ENCODE data around the gene TANGO6. TPM values are rescaled to one million over a fixed set of nuclear protein-coding genes. Genes with fewer than 3 reads are reported as not detected.
"Not testable (repeated sequence)": the region's sequence is repeated elsewhere in the genome, so short reads cannot be mapped to it uniquely, and the experiment has no call there.

The TANGO6 gene
- total RNA-seq, 1 experiment from 2014 or later: 18.0 TPM

DNA sequence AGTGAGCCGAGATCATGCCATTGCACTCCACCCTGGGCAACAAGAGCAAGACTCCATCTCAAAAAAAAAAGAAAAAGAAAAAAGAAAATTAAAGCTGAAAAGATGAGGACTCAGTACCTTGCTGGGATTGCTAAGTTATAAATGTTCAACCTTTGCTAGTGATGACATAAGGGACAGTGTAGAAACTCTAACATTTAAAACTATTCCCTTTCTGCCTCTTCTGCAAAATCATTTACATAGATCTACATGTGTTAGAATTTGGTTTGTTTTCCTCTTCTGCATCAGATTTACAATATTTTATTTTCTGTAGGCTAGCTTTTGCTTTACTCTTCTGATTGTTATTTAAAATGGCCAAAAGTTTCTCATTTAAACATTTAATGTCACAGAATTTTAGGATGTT, 212.6 kb downstream of the TANGO6 start:
- ChIA-PET POLR2A (ENCODE audit: low non-redundant PET) (no interaction called here), CTCF (no interaction called here)
- H3K27ac ChIP-seq (ENCODE audit: low read depth, low read length, poor library complexity, severe bottlenecking): no peak overlapping the region
- no peaks in the 10 kb centered on the region for H3K27me3 ChIP-seq (replicated peaks; ENCODE audit: insufficient read depth, low read depth, low read length, poor library complexity)
- H3K4me1 ChIP-seq (ENCODE audit: insufficient read depth, low read length, poor library complexity, severe bottlenecking): peaks cover 9% of the 10 kb centered on the region
- no peak overlapping the region for H3K4me3 ChIP-seq (ENCODE audit: low read depth, low read length, poor library complexity, severe bottlenecking)
- intact Hi-C loops (cut with micrococcal nuclease; ENCODE audit: unreplicated experiment): no loop called here
- DNase-seq (ENCODE audit: low spot score): no peak
- no peaks in the 10 kb centered on the region for H3K36me3 ChIP-seq (ENCODE audit: insufficient read depth, low read length, poor library complexity, severe bottlenecking)
- H3K9me3 ChIP-seq (ENCODE audit: low read depth, low read length, poor library complexity, severe bottlenecking): no peaks in the 10 kb centered on the region
- TF ChIP-seq, protein P1, sequence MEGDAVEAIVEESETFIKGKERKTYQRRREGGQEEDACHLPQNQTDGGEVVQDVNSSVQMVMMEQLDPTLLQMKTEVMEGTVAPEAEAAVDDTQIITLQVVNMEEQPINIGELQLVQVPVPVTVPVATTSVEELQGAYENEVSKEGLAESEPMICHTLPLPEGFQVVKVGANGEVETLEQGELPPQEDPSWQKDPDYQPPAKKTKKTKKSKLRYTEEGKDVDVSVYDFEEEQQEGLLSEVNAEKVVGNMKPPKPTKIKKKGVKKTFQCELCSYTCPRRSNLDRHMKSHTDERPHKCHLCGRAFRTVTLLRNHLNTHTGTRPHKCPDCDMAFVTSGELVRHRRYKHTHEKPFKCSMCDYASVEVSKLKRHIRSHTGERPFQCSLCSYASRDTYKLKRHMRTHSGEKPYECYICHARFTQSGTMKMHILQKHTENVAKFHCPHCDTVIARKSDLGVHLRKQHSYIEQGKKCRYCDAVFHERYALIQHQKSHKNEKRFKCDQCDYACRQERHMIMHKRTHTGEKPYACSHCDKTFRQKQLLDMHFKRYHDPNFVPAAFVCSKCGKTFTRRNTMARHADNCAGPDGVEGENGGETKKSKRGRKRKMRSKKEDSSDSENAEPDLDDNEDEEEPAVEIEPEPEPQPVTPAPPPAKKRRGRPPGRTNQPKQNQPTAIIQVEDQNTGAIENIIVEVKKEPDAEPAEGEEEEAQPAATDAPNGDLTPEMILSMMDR (conservative IDR thresholded peaks at IDR 0.05; ENCODE audit: low read depth, low read length): no peak
- no peak for TF ChIP-seq EZH2 (IDR thresholded peaks at IDR 0.05; ENCODE audit: borderline replicate concordance, low read depth, low read length, poor library complexity, severe bottlenecking)
- BruUV-seq (replicated peaks): no TSS peak

DNA sequence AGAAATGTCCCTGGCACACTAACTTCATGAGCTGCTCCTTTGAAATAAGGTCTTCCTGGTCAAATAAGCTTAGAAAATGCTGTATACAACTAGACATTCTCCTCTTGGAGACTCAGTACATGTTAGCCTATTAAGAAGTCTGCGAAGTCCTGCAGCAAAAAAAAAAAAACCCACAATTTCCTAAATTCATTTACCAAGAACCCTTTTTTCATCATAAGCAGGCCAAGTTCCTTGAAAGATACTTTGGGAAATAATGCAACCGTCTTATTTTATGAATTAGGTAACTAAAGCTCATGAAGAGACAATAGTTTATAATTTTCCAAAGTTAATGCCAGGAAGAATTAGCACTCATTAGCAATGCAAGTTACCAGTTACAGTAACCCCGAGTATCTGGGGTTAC, 213.1 kb downstream of the TANGO6 start:
- CTCF ChIA-PET: no interaction called here
- TF ChIP-seq, protein P1 (conservative IDR thresholded peaks at IDR 0.05; ENCODE audit: low read depth, low read length): no peak
- no peak for TF ChIP-seq EZH2 (IDR thresholded peaks at IDR 0.05; ENCODE audit: borderline replicate concordance, low read depth, low read length, poor library complexity, severe bottlenecking)
- POLR2A ChIA-PET (ENCODE audit: low non-redundant PET): no interaction called here
- BruUV-seq (replicated peaks): no TSS peak
- Histone ChIP-seq H3K36me3 (ENCODE audit: insufficient read depth, low read length, poor library complexity, severe bottlenecking) (no peaks in the 10 kb centered on the region), H3K9me3 (ENCODE audit: low read depth, low read length, poor library complexity, severe bottlenecking) (no peaks in the 10 kb centered on the region), H3K4me3 (ENCODE audit: low read depth, low read length, poor library complexity, severe bottlenecking) (no peak overlapping the region), H3K27me3 (replicated peaks; ENCODE audit: insufficient read depth, low read depth, low read length, poor library complexity) (no peaks in the 10 kb centered on the region), H3K4me1 (ENCODE audit: insufficient read depth, low read length, poor library complexity, severe bottlenecking) (peaks cover 9% of the 10 kb centered on the region), H3K27ac (ENCODE audit: low read depth, low read length, poor library complexity, severe bottlenecking) (no peak overlapping the region)
- DNase-seq (ENCODE audit: low spot score): no peak
- intact Hi-C loops (cut with micrococcal nuclease; ENCODE audit: unreplicated experiment): no loop called here

DNA sequence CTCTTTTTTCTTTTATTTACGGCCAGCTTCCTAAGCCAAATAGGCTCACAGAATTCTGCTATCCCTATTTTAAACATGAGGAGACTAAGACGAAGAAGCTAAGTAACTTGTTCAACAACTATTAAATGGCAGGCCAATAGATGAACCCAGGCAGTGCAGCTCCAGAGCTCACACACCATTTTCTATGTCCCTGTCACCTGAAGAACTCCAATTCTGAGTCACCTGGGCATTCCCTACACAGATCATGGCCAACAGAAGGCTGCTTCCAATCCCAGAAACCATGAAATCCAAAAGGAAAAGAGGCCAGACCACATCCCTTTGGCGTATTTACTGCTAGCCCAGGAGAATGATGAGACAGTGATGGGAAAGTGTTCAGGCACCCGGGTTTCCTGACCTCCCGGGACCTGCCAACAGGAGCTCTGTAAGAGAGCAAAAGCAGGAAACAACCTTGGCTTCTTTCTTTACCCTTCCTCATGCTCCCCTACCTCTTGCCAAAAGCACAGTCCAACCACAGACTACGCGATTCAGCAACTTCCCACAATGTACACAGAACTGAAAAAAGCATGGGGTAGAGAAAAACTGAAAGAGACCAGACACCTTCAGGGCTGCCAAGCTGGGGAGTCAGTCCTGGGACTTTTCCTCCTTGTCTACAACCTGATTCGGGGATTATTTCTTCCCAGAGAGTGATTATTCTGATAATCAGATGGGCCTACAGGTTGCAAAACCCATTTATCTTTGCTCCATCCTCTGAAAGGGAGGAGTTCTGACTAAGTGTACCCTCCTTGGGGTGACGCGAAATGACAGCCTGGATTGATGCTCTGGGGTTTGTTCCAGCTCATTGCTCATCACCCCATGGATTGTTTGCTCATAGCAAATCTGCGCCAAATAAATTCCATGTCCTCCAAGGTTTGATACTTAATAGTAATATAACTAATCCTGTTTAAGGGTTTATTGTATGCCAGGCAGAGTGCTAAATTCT, 214.4 kb downstream of the TANGO6 start:
- H3K36me3 ChIP-seq (ENCODE audit: insufficient read depth, low read length, poor library complexity, severe bottlenecking): no peaks in the 10 kb centered on the region
- no peaks in the 10 kb centered on the region for H3K27me3 ChIP-seq (replicated peaks; ENCODE audit: insufficient read depth, low read depth, low read length, poor library complexity)
- peaks cover 9% of the 10 kb centered on the region for H3K4me1 ChIP-seq (ENCODE audit: insufficient read depth, low read length, poor library complexity, severe bottlenecking)
- BruUV-seq (replicated peaks): no TSS peak
- ChIA-PET POLR2A (ENCODE audit: low non-redundant PET) (no interaction called here), CTCF (no interaction called here)
- no peak overlapping the region for H3K4me3 ChIP-seq (ENCODE audit: low read depth, low read length, poor library complexity, severe bottlenecking)
- H3K27ac ChIP-seq (ENCODE audit: low read depth, low read length, poor library complexity, severe bottlenecking): no peak overlapping the region
- peak; percentile 45 for DNase-seq (ENCODE audit: low spot score)
- TF ChIP-seq, protein P1 (conservative IDR thresholded peaks at IDR 0.05; ENCODE audit: low read depth, low read length): no peak
- no peak for TF ChIP-seq EZH2 (IDR thresholded peaks at IDR 0.05; ENCODE audit: borderline replicate concordance, low read depth, low read length, poor library complexity, severe bottlenecking)
- intact Hi-C loops (cut with micrococcal nuclease; ENCODE audit: unreplicated experiment): no loop called here
- H3K9me3 ChIP-seq (ENCODE audit: low read depth, low read length, poor library complexity, severe bottlenecking): no peaks in the 10 kb centered on the region

DNA sequence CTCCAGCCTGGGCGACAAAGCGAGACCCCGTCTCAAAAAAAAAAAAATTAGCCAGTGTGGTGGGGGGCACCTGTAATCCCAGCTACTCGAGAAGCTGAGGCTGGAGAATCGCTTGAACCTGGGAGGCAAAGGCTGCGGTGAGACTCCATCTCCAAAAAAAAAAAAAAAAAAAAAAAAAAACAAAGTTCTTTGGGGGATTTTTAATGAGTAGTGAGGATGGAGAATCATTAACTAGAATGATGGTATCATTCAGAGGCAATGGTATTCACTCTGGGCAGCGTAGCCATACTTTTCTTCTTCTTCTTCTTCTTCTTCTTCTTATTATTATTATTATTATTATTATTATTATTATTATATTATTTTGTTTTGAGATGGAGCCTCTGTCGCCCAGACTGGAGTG, 220.2 kb downstream of the TANGO6 start:
- H3K36me3 ChIP-seq (ENCODE audit: insufficient read depth, low read length, poor library complexity, severe bottlenecking); DNase-seq (ENCODE audit: low spot score); H3K27ac ChIP-seq (ENCODE audit: low read depth, low read length, poor library complexity, severe bottlenecking); H3K27me3 ChIP-seq (replicated peaks; ENCODE audit: insufficient read depth, low read depth, low read length, poor library complexity); POLR2A ChIA-PET (ENCODE audit: low non-redundant PET); intact Hi-C loops (cut with micrococcal nuclease; ENCODE audit: unreplicated experiment); H3K4me3 ChIP-seq (ENCODE audit: low read depth, low read length, poor library complexity, severe bottlenecking); H3K9me3 ChIP-seq (ENCODE audit: low read depth, low read length, poor library complexity, severe bottlenecking); BruUV-seq (replicated peaks); CTCF ChIA-PET: not testable (repeated sequence)
- H3K4me1 ChIP-seq (ENCODE audit: insufficient read depth, low read length, poor library complexity, severe bottlenecking): peaks cover 23% of the 10 kb centered on the region
